ENCODE measurements around the gene KCNQ5. TPM values are rescaled to one million over a fixed set of nuclear protein-coding genes. Genes with fewer than 3 reads are reported as not detected.

KCNQ5 gene
- total and polyA plus RNA-seq, 2 of the 8 experiments (the other 6 are each of a cell fraction or from before 2014, with no cell fraction given) = 0.83 to 1.2 TPM

GRCh38 chr6:72953971-72954381 is 332.1 kb downstream of the KCNQ5 start (continued):
- TF ChIP-seq RAD21 (IDR thresholded peaks at IDR 0.05 in 1 of 2, conservative IDR thresholded peaks at IDR 0.05 in 1 of 2; ENCODE audit: low read depth in 2 of 2, low read length in 2 of 2) (no peak), CHD1 (IDR thresholded peaks at IDR 0.05; ENCODE audit: low read depth, low read length) (no peak), SIN3A (conservative IDR thresholded peaks at IDR 0.05 in 1 of 2, IDR thresholded peaks at IDR 0.05 in 1 of 2; ENCODE audit: low read depth in 1 of 2, low read length in 2 of 2) (no peak)

All from H1 (cell line).